Gastrocnemius medialis (tissue), 4 donors: ENCODE measurements around the gene SLAIN2.

Experiments
- POLR2A ChIP-seq, 2 donors: fragments of 450-650 bp; IDR thresholded peaks; one replicate each; pipeline ENCODE4 v1.6.1; 2017; ENCODE audit warnings: antibody characterized with exemption in 2 of 2, mild to moderate bottlenecking in 2 of 2, moderate library complexity in 2 of 2
- TF ChIP-seq, protein P1 (sequence below), 5 experiments: fragments of 450-650 bp in 3 of 5; fragments of 200-600 bp in 2 of 5; sonication (generic) in 2 of 5; IDR thresholded peaks in 4 of 5; conservative IDR thresholded peaks in 1 of 5; 1 replicate in 4 of 5; 2 replicates in 1 of 5; pipeline ENCODE4 v1.5.1; 2016 to 2019; ENCODE audit warnings: antibody characterized with exemption in 5 of 5, mild to moderate bottlenecking in 3 of 5, moderate library complexity in 3 of 5

DNA sequence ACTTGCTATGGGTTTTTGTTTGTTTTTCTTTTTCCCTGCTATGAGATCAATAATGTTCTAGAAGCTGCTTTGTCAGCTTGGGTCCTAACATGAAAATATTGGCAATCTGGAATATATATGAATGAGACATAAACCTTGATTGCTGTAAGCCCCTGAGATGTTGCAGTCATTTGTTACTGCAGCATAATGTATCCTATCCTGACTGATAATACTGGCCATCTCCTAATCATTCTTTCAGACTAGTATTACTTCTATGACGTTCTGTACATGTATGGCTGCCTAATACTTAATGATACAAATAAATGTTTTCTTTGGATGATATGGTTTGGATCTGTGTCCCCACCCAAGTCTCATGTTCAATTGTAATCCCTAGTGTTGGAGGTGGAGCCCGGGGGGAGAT, 19.3 kb upstream of the SLAIN2 start:
- TF ChIP-seq, protein P1, sequence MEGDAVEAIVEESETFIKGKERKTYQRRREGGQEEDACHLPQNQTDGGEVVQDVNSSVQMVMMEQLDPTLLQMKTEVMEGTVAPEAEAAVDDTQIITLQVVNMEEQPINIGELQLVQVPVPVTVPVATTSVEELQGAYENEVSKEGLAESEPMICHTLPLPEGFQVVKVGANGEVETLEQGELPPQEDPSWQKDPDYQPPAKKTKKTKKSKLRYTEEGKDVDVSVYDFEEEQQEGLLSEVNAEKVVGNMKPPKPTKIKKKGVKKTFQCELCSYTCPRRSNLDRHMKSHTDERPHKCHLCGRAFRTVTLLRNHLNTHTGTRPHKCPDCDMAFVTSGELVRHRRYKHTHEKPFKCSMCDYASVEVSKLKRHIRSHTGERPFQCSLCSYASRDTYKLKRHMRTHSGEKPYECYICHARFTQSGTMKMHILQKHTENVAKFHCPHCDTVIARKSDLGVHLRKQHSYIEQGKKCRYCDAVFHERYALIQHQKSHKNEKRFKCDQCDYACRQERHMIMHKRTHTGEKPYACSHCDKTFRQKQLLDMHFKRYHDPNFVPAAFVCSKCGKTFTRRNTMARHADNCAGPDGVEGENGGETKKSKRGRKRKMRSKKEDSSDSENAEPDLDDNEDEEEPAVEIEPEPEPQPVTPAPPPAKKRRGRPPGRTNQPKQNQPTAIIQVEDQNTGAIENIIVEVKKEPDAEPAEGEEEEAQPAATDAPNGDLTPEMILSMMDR (IDR thresholded peaks at IDR 0.05 in 4 of 5, conservative IDR thresholded peaks at IDR 0.05 in 1 of 5), result no peak
- TF ChIP-seq POLR2A (IDR thresholded peaks at IDR 0.05), result no peak
